ENCODE data around the gene FIBCD1.

Gene FIBCD1

DNA sequence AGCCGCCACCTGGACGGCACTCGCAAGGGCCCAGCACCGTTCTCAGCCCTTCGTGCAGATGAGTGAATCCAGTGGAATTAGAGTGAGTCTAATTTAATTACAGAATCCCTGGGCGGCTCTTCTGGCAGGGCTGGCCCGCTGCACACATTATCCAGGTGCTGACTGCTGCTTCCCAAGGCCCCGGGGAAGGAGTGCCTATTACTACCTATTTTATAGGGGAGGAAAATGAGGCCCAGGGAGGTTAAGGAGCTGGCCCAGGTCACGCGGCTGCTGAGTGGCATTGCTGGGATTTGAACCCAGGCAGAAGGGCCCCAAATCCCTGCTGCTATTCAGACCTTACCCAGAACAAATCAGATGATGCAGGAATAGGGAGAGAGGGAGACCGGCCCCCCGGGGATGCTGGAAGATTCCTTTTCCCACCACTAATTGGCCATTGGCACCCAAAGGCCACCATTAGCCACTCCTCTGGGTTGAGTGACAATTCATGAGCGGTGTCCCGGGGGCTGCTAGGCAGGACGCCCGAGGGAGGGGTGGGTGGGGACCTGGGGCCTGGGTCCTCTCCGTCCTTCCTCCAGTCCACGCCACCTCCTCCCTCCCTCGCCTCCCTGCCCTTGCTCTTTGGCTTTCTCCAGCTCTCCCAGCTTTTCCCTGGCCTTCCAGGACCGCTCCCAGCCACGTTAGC, 32.2 kb downstream of the FIBCD1 start:
- no peak for DNase-seq (ENCODE audit: low spot score)

DNA sequence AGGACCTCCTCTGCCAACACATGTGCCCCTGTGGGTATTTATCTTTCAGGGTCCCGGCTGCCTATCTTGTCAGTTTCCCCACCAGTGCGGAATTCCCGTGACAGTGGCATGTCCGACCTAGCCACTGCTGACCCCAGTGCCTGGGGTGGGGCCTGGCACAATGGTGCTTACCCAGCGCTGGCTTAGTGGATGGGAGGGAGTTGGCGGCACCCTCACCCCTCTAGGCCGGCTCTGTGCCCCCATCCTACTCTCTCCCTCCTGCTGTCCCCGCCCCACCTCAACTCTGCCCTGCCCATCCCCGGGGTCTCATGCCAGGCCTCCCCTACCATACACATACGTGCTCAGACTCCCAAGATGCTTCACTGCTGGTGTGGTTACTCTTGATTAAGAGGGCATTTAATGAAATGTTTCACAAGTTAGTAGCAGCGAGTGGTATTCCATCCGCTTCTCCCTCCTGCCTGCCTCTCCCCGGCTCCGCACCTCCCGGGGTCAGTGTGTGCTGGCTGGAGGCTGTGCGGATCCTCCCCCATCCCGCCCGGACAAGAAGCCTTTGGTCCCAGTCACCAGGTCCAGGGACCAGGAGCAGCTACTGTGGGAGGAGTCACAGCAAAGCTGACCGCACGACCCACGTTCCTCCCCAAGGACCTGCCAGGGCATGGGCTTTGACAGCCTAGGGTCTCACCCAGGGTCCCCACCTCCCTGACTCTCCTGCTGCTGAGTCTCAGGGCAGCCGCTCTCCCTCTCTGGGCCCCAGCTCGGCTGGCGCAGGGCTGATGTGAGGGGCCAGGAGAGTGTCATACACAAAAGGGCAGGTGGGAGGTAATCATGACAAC, 32.9 kb downstream of the FIBCD1 start:
- no peak for DNase-seq (ENCODE audit: low spot score)

DNA sequence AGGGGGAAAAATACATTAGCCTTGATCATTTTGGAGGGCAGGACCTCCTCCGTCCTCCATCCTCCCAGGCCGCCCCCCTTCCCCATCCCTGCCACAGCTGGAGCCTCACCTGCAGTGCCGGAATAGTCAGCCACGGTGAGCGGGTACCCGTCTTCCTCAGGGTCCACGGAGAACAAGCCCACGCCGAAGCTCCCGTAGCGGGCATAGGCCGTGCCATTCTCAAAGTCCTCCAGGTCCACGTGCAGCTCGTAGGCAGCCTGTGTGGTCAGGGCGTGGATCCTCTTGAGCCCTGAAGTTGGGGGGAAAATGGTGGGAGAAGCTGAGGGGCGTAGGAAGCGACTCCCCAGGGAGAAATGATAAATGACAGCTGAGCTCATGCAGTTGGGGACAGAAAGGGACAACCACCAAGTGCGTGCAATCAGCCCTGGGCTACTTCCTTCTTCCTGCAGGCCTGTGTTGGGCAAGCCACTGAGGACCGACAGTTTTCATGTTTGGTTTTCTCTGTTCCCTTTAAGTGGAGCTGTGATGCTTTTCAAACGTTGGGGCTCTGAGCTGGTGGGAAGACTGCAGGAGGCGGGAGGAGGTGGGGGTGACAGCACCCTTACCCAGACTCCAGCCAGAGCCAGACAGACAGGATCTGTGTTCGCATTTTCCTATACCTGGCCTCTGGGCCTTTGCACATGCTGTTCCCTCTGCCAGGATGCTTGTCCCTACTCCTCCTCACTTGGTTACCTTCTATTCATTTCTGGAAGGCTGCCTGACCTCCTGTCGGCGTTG, 33.7 kb downstream of the FIBCD1 start:
- no peak for DNase-seq (ENCODE audit: low spot score)

DNA sequence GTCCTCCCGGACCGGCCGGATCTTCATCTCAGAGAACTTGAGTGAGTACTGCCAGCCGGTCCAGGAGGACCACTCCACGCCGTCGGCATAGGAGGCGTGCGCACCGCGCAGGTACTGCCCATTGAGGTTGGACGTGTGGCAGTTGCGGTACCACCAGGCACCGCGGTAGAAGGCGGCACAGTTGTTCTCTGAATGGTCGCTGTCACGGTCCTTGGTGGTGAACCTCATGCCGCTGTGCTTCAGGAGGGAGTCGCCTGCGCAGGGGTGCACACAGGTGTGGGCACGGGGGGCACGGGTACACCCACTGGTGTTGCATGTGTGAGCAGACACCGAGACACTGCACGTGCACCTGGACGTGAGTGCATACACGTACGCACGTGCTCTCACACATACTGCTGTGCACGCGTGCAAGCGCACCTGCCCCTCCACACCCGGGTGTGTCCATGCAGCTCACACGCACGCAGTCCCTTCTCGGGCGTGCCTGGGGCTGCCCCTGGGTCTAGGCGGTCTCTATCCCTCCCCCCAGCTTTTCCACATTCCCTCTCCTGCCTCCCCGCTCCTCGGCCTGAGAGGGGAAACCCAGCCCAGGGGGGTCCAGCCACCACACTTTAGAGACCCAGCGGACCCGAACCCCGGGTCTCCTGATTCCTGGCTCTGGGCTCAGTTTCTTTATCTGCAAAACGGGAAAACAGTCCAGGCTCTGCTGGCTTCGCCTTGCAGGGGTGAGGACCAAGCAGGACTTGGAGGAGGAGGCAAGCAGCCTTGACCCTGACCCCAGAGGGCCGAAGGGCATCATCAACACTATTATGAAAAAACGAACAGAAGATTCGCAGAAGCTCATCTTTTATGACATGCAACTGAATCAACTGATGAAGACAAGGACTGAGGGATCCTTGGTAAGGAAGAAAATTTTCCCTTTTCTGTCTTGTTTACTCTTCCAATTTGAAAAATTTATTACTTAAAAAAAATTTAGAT, 34.7 kb downstream of the FIBCD1 start:
- DNase-seq (ENCODE audit: low spot score) = no peak

DNA sequence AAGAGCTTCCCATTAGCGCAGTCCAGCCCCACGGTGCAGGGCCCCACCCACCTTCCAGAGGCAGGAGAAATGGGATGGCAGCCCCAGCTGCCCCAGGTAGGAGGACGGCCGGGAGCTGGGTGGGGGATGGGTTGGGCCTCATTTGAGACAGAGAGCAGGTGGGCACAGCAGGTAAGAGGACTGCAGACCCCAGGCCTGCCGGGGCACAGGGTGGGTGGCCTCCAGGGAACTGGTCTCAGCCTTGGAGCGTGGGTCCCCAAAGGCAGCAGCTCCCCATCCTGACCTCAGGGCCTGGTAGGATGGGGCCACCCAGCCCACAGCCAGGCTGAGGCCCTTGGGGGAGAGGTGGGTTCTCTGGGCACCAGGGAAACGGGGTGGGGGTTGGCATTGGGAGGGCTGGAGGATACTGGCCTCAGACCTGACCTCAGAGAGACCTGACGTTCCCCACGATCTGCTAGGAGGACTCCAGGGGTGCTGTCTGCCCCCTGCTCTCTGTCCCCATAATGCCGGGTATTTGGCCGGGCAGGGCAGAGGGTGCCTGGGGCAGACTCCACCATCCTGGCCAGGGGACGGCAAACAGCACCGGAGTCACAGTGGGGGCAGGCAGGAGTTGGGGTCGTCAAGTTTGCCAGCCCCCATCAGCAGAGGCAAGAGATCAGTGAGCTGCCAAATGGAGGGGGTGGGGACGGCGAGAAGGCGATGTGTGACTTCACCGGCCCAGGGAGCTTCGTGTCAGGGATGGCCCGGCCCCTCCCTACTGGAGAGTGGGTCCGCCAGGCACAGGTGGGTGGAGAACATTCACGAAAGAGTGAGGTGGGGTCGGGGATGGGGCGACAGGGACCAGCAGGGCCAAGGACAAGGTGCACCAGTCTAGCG, 35.6 kb downstream of the FIBCD1 start:
- no peak for DNase-seq (ENCODE audit: low spot score)

DNA sequence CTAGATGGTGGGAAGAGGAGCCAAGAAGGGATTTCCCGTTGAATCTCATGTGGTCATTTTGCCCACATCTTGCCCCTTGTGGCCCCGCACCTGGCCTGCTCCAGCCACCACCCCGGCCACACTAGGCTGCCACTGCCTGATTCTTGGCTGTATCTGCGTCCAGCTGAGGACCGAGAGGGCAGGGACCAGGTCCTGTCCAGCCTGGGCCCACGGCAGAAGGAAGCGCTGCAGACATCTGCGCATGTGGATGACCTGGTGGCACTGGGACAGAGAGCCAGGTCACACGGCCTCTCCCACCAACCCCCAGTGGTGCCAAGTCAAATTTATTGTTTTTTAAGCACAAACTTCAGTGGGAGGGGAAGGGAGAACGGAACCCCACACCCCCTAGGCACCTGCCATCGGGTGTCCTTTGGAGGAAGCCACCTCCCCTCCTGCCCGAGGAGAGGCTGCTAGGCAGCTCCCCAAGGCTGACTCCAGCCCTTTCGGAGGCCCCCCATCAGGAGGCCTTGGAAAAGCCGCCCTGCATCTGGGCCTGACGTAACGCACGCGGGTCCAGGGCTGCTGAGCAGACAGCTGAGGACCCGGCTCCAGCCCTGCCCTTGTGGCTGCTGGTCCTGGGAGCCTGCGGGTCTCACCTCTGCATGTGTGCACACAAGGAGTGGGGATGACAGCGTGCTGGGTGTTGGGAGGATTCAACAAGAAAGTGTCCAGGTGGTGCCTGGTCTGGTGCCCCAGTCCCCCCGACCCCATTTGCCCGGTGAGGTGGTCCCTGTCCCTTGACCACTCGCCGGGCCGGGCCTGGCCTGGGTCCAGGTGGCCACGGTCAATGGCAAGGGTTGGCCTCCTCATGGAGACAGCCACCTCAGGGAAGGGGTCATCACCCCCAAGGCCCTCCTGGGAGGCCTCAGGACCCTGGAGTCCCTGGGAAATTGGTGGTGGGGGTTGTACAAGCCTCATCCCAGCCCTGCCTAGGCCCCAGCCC, 36.6 kb downstream of the FIBCD1 start:
- no peak for DNase-seq (ENCODE audit: low spot score)

GRCh38 chr9:130901498-130902203, 37.4 kb downstream of the FIBCD1 start:
- DNase-seq (ENCODE audit: low spot score) = no peak

- DNase-seq (ENCODE audit: low spot score) = no peak
Measured at GRCh38 chr9:130900701-130901497, 38.1 kb downstream of the FIBCD1 start.

GRCh38 chr9:130899051-130899748, 39.8 kb downstream of the FIBCD1 start:
- no peak for DNase-seq (ENCODE audit: low spot score)

DNA sequence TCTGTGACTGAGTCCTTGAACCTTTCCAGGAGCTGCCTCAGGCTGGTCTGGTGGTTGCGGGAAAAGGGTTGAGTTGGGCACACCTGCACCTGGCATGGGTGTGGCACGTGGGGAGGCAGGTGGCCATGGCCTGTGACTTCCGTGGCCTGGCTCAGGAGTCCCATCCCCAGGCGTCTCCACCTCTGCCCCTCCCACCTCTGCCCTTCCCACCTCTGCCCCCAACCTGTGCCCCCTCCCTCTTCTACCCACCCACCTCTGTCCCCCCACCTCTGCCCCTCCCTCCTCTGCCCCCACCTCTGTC, 40.5 kb downstream of the FIBCD1 start:
- DNase-seq (ENCODE audit: low spot score) = no peak

GRCh38 chr9:130897848-130898551, 41.0 kb downstream of the FIBCD1 start:
- DNase-seq (ENCODE audit: low spot score) = no peak

DNA sequence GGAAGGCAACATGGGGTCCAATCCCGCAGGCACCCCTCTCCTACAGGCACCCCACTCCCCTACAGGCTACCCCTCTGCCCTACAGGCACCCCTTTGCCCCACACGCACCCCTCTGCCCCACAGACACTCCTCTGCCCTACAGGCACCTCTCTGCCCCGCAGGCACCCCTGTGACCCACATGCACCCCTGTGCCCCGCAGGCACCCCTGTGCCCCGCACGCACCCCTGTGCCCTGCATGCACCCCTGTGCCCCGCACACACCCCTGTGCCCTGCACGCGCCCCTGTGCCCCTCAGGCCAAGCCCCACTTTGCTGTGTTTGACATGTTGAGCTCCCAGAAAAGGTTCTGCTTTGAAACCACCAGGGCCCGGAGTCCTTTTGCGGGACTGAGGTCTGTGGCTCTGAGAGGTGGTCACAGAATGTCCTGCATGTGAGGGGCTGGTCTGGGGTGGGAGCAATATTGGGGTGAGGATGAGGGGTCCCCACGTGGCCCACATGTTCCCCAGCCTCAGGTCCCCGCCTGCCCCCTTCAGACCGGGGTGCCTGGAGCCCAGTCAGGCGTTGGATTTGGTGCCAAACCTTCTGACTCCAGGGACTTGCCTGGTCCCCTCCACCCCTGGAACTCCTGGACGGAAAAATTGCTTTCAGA, 41.8 kb downstream of the FIBCD1 start:
- no peak for DNase-seq (ENCODE audit: low spot score)

DNA sequence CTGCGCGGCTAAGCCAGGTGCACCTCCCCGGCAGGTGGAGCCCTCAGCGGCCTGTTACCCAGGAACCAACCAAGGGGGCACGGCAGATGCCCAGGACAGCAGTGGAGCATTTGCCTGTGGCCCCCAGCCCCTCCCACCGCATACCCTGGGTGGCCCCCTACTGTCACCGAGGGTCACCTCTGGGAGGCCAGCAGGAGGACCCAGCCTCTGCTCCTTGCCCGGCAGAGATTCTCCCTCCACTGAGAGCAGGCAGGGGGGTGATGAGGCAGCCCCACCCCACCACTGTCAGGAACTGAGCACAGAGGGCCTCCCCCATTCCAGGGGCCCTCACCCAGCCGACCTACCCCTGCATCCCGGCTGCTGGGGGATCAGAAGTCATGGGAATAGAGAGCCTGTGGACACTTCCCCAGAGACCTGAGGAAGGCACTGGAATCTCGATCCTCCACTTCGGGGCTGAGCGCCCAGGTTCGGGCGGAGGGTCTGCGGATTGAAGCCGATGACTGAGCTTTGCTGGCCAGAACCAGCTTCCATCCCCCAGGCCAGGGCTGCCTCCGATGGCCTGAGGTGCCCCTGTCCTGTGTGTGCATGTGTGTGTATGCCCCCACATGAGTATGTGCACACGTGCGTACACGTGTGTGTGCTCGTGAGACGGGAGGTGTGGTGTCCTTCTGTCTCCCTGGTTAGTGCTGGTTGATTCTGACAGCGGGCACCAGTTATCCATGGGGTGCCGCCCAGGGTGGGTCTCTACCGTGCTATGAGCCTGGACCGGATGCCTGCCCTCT, 42.6 kb downstream of the FIBCD1 start, which contains the start of gene QRFP:
Gene QRFP, minus strand, starts transcription at position 580 of the 782 bp plus-strand sequence. CDS start 2,974 bp downstream, outside the sequence.
- no peak for DNase-seq (ENCODE audit: low spot score)

DNA sequence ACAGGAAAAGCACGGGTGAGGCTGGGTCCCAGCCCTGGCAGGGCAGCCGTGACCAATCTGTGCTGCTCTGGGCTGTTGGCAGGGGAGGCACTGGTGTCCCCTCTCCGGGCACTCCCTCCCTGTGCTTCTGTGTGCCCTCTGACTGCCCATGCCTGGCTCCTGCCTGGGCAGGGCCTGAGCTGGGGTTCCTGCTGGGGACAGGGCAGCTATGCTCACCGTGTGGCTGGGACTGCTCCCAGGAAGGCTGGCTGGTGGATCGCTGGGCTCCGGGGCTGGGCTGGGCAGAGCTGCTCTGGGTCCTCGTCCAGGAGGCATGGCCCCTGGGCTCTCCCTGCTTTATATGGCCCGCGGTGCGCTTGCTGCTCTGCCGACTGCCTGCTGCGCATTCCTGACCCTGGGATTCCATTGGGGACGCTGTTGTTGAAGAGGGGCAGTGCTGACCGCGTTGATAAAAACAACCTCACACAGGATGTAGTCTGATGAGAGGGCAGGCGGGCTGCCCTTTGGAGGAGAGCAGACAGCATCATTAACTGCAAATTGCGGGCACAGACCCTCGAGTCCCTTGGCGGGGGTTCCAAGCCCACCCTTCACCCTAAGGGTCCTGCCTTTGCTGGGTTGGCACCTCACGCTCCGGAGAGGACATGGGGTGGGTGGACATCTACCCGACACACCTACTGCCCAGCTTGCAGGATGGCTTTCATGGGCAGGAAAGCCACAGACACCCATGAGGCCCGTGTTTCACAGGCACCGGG, 43.4 kb downstream of the FIBCD1 start:
- DNase-seq (ENCODE audit: low spot score) = no peak

- DNase-seq (ENCODE audit: low spot score) = no peak
Measured at GRCh38 chr9:130895038-130895437, 44.0 kb downstream of the FIBCD1 start.
